Erythroblast (primary cell): ENCODE results near the gene FRMD4A.

Experiments
- GATA1 ChIP-seq: IDR thresholded peaks from 2 replicates; pipeline ENCODE4 v1.6.1; 2011; ENCODE audit warnings: low read depth, mild to moderate bottlenecking, control low read depth, low read length, moderate library complexity
- POLR2A ChIP-seq: IDR thresholded peaks from 2 replicates; pipeline ENCODE4 v1.6.1; 2011; ENCODE audit warnings: mild to moderate bottlenecking, low read length

DNA sequence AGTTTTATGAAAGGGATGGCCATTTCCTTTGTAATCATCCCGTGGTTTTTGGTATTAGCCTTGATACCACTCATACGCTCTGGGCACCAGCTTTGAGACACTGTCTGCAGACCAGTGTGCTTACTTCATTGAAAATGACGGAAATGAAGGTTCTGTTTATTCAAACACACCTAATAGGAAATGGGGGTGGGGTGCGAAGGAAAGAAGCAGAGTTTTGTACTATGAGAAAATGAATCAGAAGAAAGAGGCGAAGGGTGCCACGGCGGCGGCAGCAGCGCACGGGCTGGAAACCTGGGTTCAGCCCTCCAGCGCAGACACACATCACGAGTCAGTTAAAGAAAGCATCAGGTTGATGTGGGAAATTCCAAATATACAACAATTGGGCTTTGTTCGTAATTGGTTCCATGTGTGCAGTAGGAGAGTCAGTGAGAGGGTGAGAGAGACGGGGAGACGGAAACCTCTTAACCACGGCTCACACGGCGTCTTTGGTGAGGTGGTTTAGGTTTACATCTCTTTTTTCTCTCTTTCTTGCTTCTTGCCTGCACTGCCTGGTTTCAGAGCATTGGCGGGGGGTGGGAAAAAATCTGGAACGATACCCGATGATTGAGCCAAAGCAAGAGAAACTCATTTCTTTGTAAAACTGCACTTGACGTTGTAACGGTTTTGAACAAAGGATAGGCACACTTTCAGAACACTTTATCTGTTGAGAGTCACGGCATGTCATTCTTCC lies 321.2 kb downstream of the FRMD4A start:
- TF ChIP-seq POLR2A (no peak), GATA1 (no peak)
